Fibroblast of the aortic adventitia (primary cell): ENCODE results near the gene MAS1L. TPM values are rescaled to one million over a fixed set of nuclear protein-coding genes. Genes with fewer than 3 reads are reported as not detected.

ENCODE experiments used
- DNase-seq: peaks from one replicate; pipeline ENCODE4 v3.0.0-alpha.2; 2010; ENCODE audit warnings: low read depth
- H3K4me3 ChIP-seq: 2 replicates; pipeline ENCODE4 v1.5.1; 2011; ENCODE audit warnings: low read depth, mild to moderate bottlenecking, control low read depth, low read length, moderate library complexity
- CTCF ChIP-seq: IDR thresholded peaks from 2 replicates; pipeline ENCODE4 v1.5.1; 2011; ENCODE audit warnings: mild to moderate bottlenecking, low read length, control low read depth, inconsistent platforms; ENCODE audit not compliant: insufficient read depth
- total RNA-seq: library from RNA; depleted of rRNA; stranded (reverse); fragments of >200 nt; gene quantifications from 2 replicates; pipeline ENCODE4 v1.2.3, GENCODE V29; 2012; ENCODE audit warnings: low replicate concordance

MAS1L gene
- total RNA-seq, 1 donor: not detected

GRCh38 chr6:29496961-29497360 lies 9.2 kb upstream of the MAS1L start:
- no peak for DNase-seq
- no peak overlapping the region for H3K4me3 ChIP-seq
- no peak for TF ChIP-seq CTCF

- no peak for TF ChIP-seq CTCF
- no peak for DNase-seq
- no peak overlapping the region for H3K4me3 ChIP-seq
Measured at GRCh38 chr6:29495571-29495970, 7.8 kb upstream of the MAS1L start.

GRCh38 chr6:29494131-29494530 lies 6.4 kb upstream of the MAS1L start:
- no peak overlapping the region for H3K4me3 ChIP-seq
- DNase-seq: no peak
- TF ChIP-seq CTCF: no peak

GRCh38 chr6:29493261-29493660 lies 5.5 kb upstream of the MAS1L start:
- no peak overlapping the region for H3K4me3 ChIP-seq
- TF ChIP-seq CTCF: no peak
- DNase-seq: no peak

- H3K4me3 ChIP-seq: no peak overlapping the region
- DNase-seq: no peak
- no peak for TF ChIP-seq CTCF
Measured at GRCh38 chr6:29491574-29491973, 3.8 kb upstream of the MAS1L start.

- no peak for TF ChIP-seq CTCF
- no peak for DNase-seq
- no peak overlapping the region for H3K4me3 ChIP-seq
Measured at GRCh38 chr6:29490552-29490951, 2.8 kb upstream of the MAS1L start.

GRCh38 chr6:29490055-29490454 lies 2.3 kb upstream of the MAS1L start:
- no peak for TF ChIP-seq CTCF
- no peak for DNase-seq
- no peak overlapping the region for H3K4me3 ChIP-seq
